RCC 7860 (cell line): ENCODE results near the gene GRB10.

Experiments used
- DNase-seq: peaks from one replicate; pipeline ENCODE4 v3.0.0-alpha.2; 2015; ENCODE audit warnings: low spot score
- FAIRE-seq: peaks from 2 replicates; lab custom pipeline; 2012; peaks lifted over from hg19 to GRCh38; lab: Jason Lieb, UNC

GRB10 gene

GRCh38 chr7:50696810-50697582 lies 85.7 kb downstream of the GRB10 start:
- DNase-seq: no peak
- FAIRE-seq: no peak

GRCh38 chr7:50695026-50695425 lies 87.7 kb downstream of the GRB10 start:
- DNase-seq (no peak), FAIRE-seq (no peak)

- no peak for FAIRE-seq
- DNase-seq: no peak
These were observed 89.1 kb downstream of the GRB10 start for GRCh38 chr7:50693455-50694130.

GRCh38 chr7:50690541-50691011 lies 92.1 kb downstream of the GRB10 start:
- FAIRE-seq: no peak

GRCh38 chr7:50688226-50688590 lies 94.5 kb downstream of the GRB10 start:
- DNase-seq (no peak), FAIRE-seq (no peak)

More at GRCh38 chr7:50690541-50691011, 92.1 kb downstream of the GRB10 start:
- no peak for DNase-seq

GRCh38 chr7:50687575-50688225 lies 95.0 kb downstream of the GRB10 start:
- DNase-seq (no peak), FAIRE-seq (no peak)

GRCh38 chr7:50687096-50687495 lies 95.6 kb downstream of the GRB10 start:
- no peak for DNase-seq
- FAIRE-seq: no peak

GRCh38 chr7:50685135-50686065 lies 97.3 kb downstream of the GRB10 start:
- FAIRE-seq: no peak

GRCh38 chr7:50684713-50685075 lies 98.0 kb downstream of the GRB10 start:
- FAIRE-seq (no peak), DNase-seq (no peak)

More at GRCh38 chr7:50685135-50686065, 97.3 kb downstream of the GRB10 start:
- DNase-seq: no peak

GRCh38 chr7:50684011-50684712 lies 98.5 kb downstream of the GRB10 start:
- DNase-seq: no peak
- no peak for FAIRE-seq

GRCh38 chr7:50682573-50682972 lies 100.1 kb downstream of the GRB10 start:
- no peak for FAIRE-seq
- no peak for DNase-seq

GRCh38 chr7:50682079-50682478 lies 100.6 kb downstream of the GRB10 start:
- DNase-seq: no peak
- no peak for FAIRE-seq

- FAIRE-seq (no peak), DNase-seq (no peak)
These were observed 101.2 kb downstream of the GRB10 start for GRCh38 chr7:50681432-50682045.

- DNase-seq (peak; percentile 53), FAIRE-seq (peak; percentile 56)
These were observed 103.3 kb downstream of the GRB10 start for GRCh38 chr7:50679218-50680007.

- FAIRE-seq (no peak), DNase-seq (no peak)
These were observed 104.1 kb downstream of the GRB10 start for GRCh38 chr7:50678586-50678985.

- no peak for DNase-seq
- no peak for FAIRE-seq
These were observed 105.1 kb downstream of the GRB10 start for GRCh38 chr7:50677638-50677996.

- FAIRE-seq (no peak), DNase-seq (no peak)
These were observed 105.7 kb downstream of the GRB10 start for GRCh38 chr7:50676740-50677637.

- DNase-seq: no peak
- FAIRE-seq: no peak
These were observed 106.6 kb downstream of the GRB10 start for GRCh38 chr7:50676079-50676478.
